Fibroblast of lung (primary cell): ENCODE results near the gene ITCH.

Experiments
- EZH2 ChIP-seq: IDR thresholded peaks from 2 replicates; pipeline ENCODE4 v1.5.1; 2012; ENCODE audit warnings: low read length, control low read depth, mild to moderate bottlenecking; ENCODE audit errors: missing control alignments
- TF ChIP-seq, protein P1 (sequence below), 2 donors: IDR thresholded peaks in 1 of 2; conservative IDR thresholded peaks in 1 of 2; 1 replicate in 1 of 2; 2 replicates in 1 of 2; pipeline ENCODE4 v1.5.1; 2011 to 2012; ENCODE audit warnings: low read length in 2 of 2, control low read depth in 1 of 2, inconsistent platforms in 1 of 2, low read depth in 1 of 2, mild to moderate bottlenecking in 1 of 2

DNA sequence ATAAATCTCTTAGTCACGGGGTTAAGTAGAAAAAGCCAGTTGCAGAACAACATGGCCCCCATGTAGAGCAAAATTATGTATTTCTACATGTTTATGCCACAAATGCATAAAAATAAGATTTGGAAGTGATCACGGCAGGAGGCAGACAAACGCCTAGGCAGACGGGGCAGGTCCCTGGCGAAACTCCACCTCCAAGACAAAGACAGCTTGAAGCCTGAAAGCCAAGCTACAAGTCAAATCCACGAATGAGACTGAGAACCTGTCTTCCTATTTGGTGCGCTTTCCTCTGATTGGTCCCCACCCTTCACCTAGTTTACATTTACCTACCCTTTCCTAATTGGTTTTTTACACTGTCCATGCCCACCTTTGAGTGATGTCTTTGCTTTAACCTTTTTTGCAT is 31.2 kb upstream of the ITCH start:
- no peak for TF ChIP-seq EZH2
- TF ChIP-seq, protein P1, sequence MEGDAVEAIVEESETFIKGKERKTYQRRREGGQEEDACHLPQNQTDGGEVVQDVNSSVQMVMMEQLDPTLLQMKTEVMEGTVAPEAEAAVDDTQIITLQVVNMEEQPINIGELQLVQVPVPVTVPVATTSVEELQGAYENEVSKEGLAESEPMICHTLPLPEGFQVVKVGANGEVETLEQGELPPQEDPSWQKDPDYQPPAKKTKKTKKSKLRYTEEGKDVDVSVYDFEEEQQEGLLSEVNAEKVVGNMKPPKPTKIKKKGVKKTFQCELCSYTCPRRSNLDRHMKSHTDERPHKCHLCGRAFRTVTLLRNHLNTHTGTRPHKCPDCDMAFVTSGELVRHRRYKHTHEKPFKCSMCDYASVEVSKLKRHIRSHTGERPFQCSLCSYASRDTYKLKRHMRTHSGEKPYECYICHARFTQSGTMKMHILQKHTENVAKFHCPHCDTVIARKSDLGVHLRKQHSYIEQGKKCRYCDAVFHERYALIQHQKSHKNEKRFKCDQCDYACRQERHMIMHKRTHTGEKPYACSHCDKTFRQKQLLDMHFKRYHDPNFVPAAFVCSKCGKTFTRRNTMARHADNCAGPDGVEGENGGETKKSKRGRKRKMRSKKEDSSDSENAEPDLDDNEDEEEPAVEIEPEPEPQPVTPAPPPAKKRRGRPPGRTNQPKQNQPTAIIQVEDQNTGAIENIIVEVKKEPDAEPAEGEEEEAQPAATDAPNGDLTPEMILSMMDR (conservative IDR thresholded peaks at IDR 0.05 in 1 of 2, IDR thresholded peaks at IDR 0.05 in 1 of 2; ENCODE audit: low read depth in 1 of 2, low read length in 2 of 2): no peak
